MM.1S (cell line): ENCODE measurements around the gene SMAD3.

Experiments used
- EZH2 ChIP-seq: fragments of 300-600 bp; sonication (generic); optimal IDR thresholded peaks from 2 replicates; pipeline ENCODE3; 2017; ENCODE audit warnings: low read depth, mild to moderate bottlenecking, antibody characterized with exemption, low read length, mixed read lengths
- TF ChIP-seq, protein P1 (sequence below): fragments of 300-600 bp; sonication (generic); IDR thresholded peaks from 2 replicates; pipeline ENCODE4 v1.5.1; 2016; ENCODE audit warnings: antibody characterized with exemption, low read length, mixed read lengths

DNA sequence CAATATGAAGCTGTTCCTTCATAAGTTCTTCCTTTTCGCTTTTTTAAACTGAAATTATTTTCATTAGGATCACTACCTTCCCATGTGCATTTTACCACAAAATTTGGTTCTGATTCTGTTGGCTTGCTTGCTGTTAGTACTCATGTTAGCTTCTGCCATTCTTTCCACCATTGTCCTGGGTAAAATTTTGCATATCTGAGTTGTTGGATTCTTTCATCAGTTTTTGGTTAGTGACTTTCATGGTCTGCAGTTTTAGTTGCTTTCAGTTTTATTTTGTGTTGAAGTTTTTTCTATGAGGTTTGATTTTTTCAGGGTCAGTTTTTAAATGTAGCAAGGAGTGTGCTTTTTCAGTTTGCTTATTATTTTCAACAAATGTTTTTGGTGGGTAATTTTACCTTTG, 71.9 kb downstream of the SMAD3 start:
- TF ChIP-seq, protein P1, sequence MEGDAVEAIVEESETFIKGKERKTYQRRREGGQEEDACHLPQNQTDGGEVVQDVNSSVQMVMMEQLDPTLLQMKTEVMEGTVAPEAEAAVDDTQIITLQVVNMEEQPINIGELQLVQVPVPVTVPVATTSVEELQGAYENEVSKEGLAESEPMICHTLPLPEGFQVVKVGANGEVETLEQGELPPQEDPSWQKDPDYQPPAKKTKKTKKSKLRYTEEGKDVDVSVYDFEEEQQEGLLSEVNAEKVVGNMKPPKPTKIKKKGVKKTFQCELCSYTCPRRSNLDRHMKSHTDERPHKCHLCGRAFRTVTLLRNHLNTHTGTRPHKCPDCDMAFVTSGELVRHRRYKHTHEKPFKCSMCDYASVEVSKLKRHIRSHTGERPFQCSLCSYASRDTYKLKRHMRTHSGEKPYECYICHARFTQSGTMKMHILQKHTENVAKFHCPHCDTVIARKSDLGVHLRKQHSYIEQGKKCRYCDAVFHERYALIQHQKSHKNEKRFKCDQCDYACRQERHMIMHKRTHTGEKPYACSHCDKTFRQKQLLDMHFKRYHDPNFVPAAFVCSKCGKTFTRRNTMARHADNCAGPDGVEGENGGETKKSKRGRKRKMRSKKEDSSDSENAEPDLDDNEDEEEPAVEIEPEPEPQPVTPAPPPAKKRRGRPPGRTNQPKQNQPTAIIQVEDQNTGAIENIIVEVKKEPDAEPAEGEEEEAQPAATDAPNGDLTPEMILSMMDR: no peak
- no peak for TF ChIP-seq EZH2
